NCI-H2081 treated with DMSO at 0.1 percent for 48 hours (cell line): ENCODE measurements around the gene LINGO1.

Source experiments
- DNase-seq: peaks from one replicate; lab custom pipeline; 2025; lab: John Stamatoyannopoulos, UW

The LINGO1 gene

GRCh38 chr15:77657634-77658238 lies 25.0 kb upstream of the LINGO1 start:
- no peak for DNase-seq

- no peak for DNase-seq
Observed at GRCh38 chr15:77656294-77656693, 23.6 kb upstream of the LINGO1 start.

- no peak for DNase-seq
Observed at GRCh38 chr15:77654975-77655374, 22.3 kb upstream of the LINGO1 start.

GRCh38 chr15:77653832-77654480 lies 21.2 kb upstream of the LINGO1 start:
- DNase-seq = no peak

- no peak for DNase-seq
Observed at GRCh38 chr15:77650265-77650664, 17.6 kb upstream of the LINGO1 start.

- DNase-seq = no peak
Observed at GRCh38 chr15:77649610-77650009, 16.9 kb upstream of the LINGO1 start.

GRCh38 chr15:77649017-77649416 lies 16.3 kb upstream of the LINGO1 start:
- DNase-seq = no peak

- DNase-seq = no peak
Observed at GRCh38 chr15:77647961-77648360, 15.2 kb upstream of the LINGO1 start.

- DNase-seq = no peak
Observed at GRCh38 chr15:77646104-77646694, 13.5 kb upstream of the LINGO1 start.

- no peak for DNase-seq
Observed at GRCh38 chr15:77645602-77646001, 12.9 kb upstream of the LINGO1 start.

GRCh38 chr15:77644543-77645247 lies 12.0 kb upstream of the LINGO1 start:
- DNase-seq = no peak

GRCh38 chr15:77643764-77644163 lies 11.1 kb upstream of the LINGO1 start:
- no peak for DNase-seq

- DNase-seq = no peak
Observed at GRCh38 chr15:77642793-77643430, 10.2 kb upstream of the LINGO1 start.

- DNase-seq = no peak
Observed at GRCh38 chr15:77641999-77642398, 9.3 kb upstream of the LINGO1 start.

- no peak for DNase-seq
Observed at GRCh38 chr15:77640615-77641014, 7.9 kb upstream of the LINGO1 start.

GRCh38 chr15:77639431-77639830 lies 6.7 kb upstream of the LINGO1 start:
- DNase-seq = no peak

- DNase-seq = no peak
Observed at GRCh38 chr15:77637851-77638692, 5.4 kb upstream of the LINGO1 start.

- no peak for DNase-seq
Observed at GRCh38 chr15:77636209-77636608, 3.5 kb upstream of the LINGO1 start.

- DNase-seq = no peak
Observed at GRCh38 chr15:77634266-77634962, 1.7 kb upstream of the LINGO1 start.

GRCh38 chr15:77633913-77634265 lies 1.2 kb upstream of the LINGO1 start:
- no peak for DNase-seq
